CD4-positive, alpha-beta T cell treated with Interleukin-17A for 1 hour (primary cell): ENCODE data around the gene BMP7.
"Not testable (repeated sequence)": the region's sequence is repeated elsewhere in the genome, so short reads cannot be mapped to it uniquely, and the experiment has no call there.

Source experiments
- DNase-seq: peaks from one replicate; pipeline ENCODE4 v3.0.0-alpha.2; 2020

Gene BMP7

DNA sequence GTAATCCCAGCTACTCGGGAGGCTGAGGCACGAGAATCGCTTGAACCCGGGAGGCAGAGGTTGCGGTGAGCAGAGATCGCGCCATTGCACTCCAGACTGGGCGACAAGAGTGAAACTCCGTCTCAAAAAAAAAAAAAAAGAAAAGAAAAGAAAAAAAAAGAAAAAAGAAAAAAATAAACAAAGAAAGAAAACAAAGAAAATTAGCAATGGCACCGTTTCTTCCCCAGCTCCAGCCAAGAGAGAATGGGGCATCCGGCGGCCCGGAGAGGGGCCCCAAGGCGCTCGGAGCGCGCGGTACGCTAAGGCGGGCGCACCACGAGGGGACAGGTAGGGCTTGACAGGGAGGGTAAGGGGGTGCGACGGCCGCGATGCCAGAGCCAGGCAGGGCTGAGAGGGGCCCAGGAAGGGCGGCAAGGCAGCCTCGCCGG, 1.5 kb downstream of the BMP7 start:
- DNase-seq, result not testable (repeated sequence)

- DNase-seq, result no peak
Measured at GRCh38 chr20:57263801-57264792, 2.3 kb downstream of the BMP7 start.

GRCh38 chr20:57262784-57263609, 3.4 kb downstream of the BMP7 start:
- no peak for DNase-seq

GRCh38 chr20:57262301-57262700, 4.1 kb downstream of the BMP7 start:
- DNase-seq, result no peak

- DNase-seq, result no peak
Measured at GRCh38 chr20:57261457-57262251, 4.8 kb downstream of the BMP7 start.

GRCh38 chr20:57260934-57261333, 5.5 kb downstream of the BMP7 start:
- no peak for DNase-seq

- no peak for DNase-seq
Measured at GRCh38 chr20:57259938-57260921, 6.2 kb downstream of the BMP7 start.

DNA sequence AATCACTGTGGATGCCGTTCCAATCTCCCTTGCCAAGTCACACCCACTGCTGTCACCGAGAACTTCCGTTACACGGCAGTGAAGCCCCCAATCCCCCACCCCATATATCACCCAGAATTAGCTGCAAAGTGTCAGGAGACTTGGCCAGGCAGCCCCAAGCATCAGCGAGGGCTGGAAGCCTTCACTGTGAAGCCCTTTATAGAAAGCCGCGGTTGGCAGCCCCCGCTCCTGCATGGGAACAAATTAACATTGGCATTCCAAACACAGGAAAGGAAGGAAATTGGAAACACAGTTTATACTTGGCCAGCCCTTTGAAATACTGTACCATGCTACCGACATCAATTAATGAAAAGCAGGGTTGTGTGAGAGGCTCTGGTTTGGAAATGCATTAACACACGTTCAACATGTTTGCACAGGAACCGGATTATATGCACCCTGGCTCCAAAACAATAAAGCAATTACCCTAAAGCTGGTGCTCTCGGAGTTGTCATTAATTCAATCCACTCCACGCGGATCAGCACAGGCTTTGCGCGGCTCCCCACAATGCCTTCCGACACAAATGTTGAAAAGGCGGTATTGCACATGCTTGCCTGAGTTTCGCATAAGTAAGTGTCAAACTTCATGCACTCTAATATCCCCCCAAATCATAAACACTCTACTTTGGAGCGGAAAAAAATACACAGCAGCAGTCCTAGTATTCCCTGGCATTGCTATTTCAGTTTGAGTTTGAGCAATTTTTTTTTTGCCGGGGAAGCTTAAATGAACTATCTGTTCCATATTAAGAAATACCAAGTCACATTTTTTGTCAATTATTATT, 7.1 kb downstream of the BMP7 start:
- DNase-seq, result no peak

- no peak for DNase-seq
Measured at GRCh38 chr20:57257701-57258453, 8.6 kb downstream of the BMP7 start.

GRCh38 chr20:57256908-57257307, 9.5 kb downstream of the BMP7 start:
- DNase-seq, result no peak

DNA sequence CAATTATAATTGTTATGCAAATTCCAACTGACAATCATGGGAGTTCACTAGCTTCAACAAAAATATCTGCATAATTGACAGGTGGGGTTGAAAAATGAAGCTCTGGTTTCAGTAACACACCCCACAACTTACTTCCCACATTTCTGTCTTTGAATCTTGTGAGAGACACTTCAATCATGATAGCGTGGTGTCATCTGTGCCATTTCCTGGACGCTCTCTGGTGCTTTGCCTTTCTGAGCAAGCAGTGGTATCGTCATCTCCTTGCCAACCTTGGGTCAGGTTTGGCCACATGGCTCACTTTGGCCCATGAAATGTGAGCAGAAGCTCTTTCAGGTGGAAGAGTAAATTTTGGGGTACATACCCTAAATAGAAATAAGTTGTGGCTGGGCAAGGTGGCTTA, 10.2 kb downstream of the BMP7 start:
- DNase-seq, result no peak

- no peak for DNase-seq
Measured at GRCh38 chr20:57255183-57255582, 11.3 kb downstream of the BMP7 start.

- no peak for DNase-seq
Measured at GRCh38 chr20:57252559-57253162, 13.8 kb downstream of the BMP7 start.

GRCh38 chr20:57251949-57252348, 14.5 kb downstream of the BMP7 start:
- no peak for DNase-seq

DNA sequence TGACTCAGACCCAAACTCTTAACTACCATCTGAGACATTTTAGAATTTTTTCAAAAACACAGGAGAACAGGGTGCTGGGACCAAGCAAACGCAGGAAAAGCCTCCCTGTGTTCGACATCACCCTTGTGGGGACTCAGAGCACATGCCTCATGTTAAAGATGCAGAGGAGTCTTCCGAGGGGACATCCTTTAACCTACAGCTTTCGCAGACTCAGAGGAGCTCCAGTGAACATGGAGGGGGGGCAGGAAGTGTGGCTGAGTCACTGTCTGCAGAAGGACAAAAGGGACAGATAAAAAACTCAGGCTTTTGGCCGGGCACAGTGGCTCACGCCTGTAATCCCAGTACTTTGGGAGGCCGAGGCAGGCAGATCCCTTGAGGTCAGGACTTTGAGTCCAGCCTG, 15.1 kb downstream of the BMP7 start:
- no peak for DNase-seq

GRCh38 chr20:57250607-57251343, 15.7 kb downstream of the BMP7 start:
- no peak for DNase-seq

DNA sequence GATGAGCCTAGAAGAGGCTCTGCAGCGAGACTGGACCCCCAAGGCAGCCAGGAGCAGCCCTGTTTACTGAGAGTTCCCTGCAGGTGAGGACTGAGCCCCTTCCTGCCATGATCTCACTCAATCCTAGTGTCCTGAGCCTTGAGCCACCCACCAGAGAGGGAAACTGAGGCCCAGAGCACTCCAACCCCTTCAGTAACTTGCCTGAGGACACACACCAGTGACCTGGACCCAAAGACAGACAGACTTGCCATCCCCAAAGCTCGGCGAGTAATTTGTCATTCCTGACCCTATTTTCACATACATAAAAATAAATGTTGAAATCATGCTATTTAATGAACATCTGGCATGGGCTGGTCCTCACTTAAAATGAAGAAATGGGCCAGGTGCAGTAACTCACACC, 16.7 kb downstream of the BMP7 start:
- DNase-seq, result no peak

- DNase-seq, result no peak
Measured at GRCh38 chr20:57249073-57249472, 17.4 kb downstream of the BMP7 start.
